Stimulated activated CD4-positive, alpha-beta T cell treated with anti-CD3 and anti-CD28 coated beads, Interleukin-15, amount 100 ng/mL, for 24 hours (primary cell): Measurements from ENCODE around the gene OSBP2.
"Not testable (repeated sequence)": the region's sequence is repeated elsewhere in the genome, so short reads cannot be mapped to it uniquely, and the experiment has no call there.

Source experiments
- DNase-seq: peaks from one replicate; pipeline ENCODE4 v3.0.0-alpha.2; 2020

The OSBP2 gene

GRCh38 chr22:30694640-30695350, at the start of gene OSBP2:
TSS of gene OSBP2 (plus strand) at chr22:30694874. CDS start at chr22:30694910, 36 bp downstream.
- peak; percentile 57 for DNase-seq

- no peak for DNase-seq
Observed at GRCh38 chr22:30646518-30647160, 48.0 kb upstream of the OSBP2 start.

- no peak for DNase-seq
Observed at GRCh38 chr22:30647536-30647935, 47.1 kb upstream of the OSBP2 start.

- DNase-seq: no peak
Observed at GRCh38 chr22:30648825-30649224, 45.8 kb upstream of the OSBP2 start.

GRCh38 chr22:30649430-30650007, 45.2 kb upstream of the OSBP2 start:
- DNase-seq: peak; percentile 94

GRCh38 chr22:30650508-30651116, 44.1 kb upstream of the OSBP2 start:
- DNase-seq: no peak

GRCh38 chr22:30652852-30653251, 41.8 kb upstream of the OSBP2 start:
- no peak for DNase-seq

- DNase-seq: no peak
Observed at GRCh38 chr22:30654361-30654760, 40.3 kb upstream of the OSBP2 start.

- no peak for DNase-seq
Observed at GRCh38 chr22:30655532-30655931, 39.1 kb upstream of the OSBP2 start.

- no peak for DNase-seq
Observed at GRCh38 chr22:30662040-30662439, 32.6 kb upstream of the OSBP2 start.

GRCh38 chr22:30664798-30665197, 29.9 kb upstream of the OSBP2 start:
- DNase-seq: no peak

- DNase-seq: no peak
Observed at GRCh38 chr22:30665266-30665665, 29.4 kb upstream of the OSBP2 start.

GRCh38 chr22:30665786-30666185, 28.9 kb upstream of the OSBP2 start:
- no peak for DNase-seq

GRCh38 chr22:30667107-30667493, 27.6 kb upstream of the OSBP2 start:
- DNase-seq: peak; percentile 22

GRCh38 chr22:30667494-30668385, 26.9 kb upstream of the OSBP2 start, which contains the start of gene DUSP18:
TSS of gene DUSP18 (minus strand) at chr22:30667875. CDS start at chr22:30664003, 3,872 bp downstream.
- DNase-seq: peak; percentile 94

- DNase-seq: no peak
Observed at GRCh38 chr22:30668386-30668710, 26.3 kb upstream of the OSBP2 start.

- no peak for DNase-seq
Observed at GRCh38 chr22:30671071-30671470, 23.6 kb upstream of the OSBP2 start.

GRCh38 chr22:30673136-30673535, 21.5 kb upstream of the OSBP2 start:
- DNase-seq: no peak

- DNase-seq: no peak
Observed at GRCh38 chr22:30674482-30674881, 20.2 kb upstream of the OSBP2 start.

GRCh38 chr22:30675436-30675835, 19.2 kb upstream of the OSBP2 start:
- no peak for DNase-seq

- DNase-seq: not testable (repeated sequence)
Observed at GRCh38 chr22:30676565-30676964, 18.1 kb upstream of the OSBP2 start.

GRCh38 chr22:30679895-30680690, 14.6 kb upstream of the OSBP2 start:
- DNase-seq: not testable (repeated sequence)
